Ascending aorta (tissue), 2 donors: Measurements from ENCODE around the gene NUP93. TPM values are rescaled to one million over a fixed set of nuclear protein-coding genes. Genes with fewer than 3 reads are reported as not detected.

Source experiments
- DNase-seq, 2 donors: peaks; one replicate each; pipeline ENCODE4 v3.0.0-alpha.2; 2019; ENCODE audit warnings: low spot score in 2 of 2
- H3K27ac ChIP-seq, 2 donors: fragments of 200-600 bp; sonication (generic); one replicate each; pipeline ENCODE4 v1.5.1; 2016 to 2017; ENCODE audit warnings: mild to moderate bottlenecking in 1 of 2
- H3K27me3 ChIP-seq: fragments of 200-600 bp; sonication (generic); one replicate; pipeline ENCODE4 v1.5.1; 2017
- H3K36me3 ChIP-seq, 2 donors: fragments of 200-600 bp; sonication (generic); one replicate each; pipeline ENCODE4 v1.5.1; 2016
- H3K4me1 ChIP-seq, 2 donors: fragments of 200-600 bp; sonication (generic); one replicate each; pipeline ENCODE4 v1.5.1; 2016 to 2017; ENCODE audit warnings: mild to moderate bottlenecking in 1 of 2
- H3K4me3 ChIP-seq, 2 donors: fragments of 200-600 bp; sonication (generic); one replicate each; pipeline ENCODE4 v1.5.1; 2016 to 2017; ENCODE audit warnings: mild to moderate bottlenecking in 1 of 2
- H3K9me3 ChIP-seq, 2 donors: fragments of 200-600 bp; sonication (generic); one replicate each; pipeline ENCODE4 v1.5.1; 2016
- CTCF ChIP-seq, 3 experiments: fragments of 200-600 bp in 2 of 3; fragments of 450-650 bp in 1 of 3; sonication (generic) in 2 of 3; IDR thresholded peaks; one replicate each; pipeline ENCODE4 v1.5.1; 2016 to 2019; ENCODE audit warnings: antibody characterized with exemption in 3 of 3, mild to moderate bottlenecking in 1 of 3, moderate library complexity in 1 of 3
- intact Hi-C: fragments of 100-400 bp; cut with DNase I; formaldehyde crosslinking; loops from one replicate; pipeline ENCODE4 v1.15.1; 2023
- total RNA-seq: library from RNA; depleted of rRNA; stranded (reverse); fragments of >200 nt; gene quantifications from one replicate; pipeline ENCODE4 v1.1.0, GENCODE V29; 2016

NUP93 gene
- total RNA-seq, 1 donor from 2014 or later = 419 TPM

GRCh38 chr16:56753410-56753809, 23.5 kb downstream of the NUP93 start:
- H3K27ac ChIP-seq = no peak overlapping the region

GRCh38 chr16:56755038-56755437, 25.1 kb downstream of the NUP93 start:
- intact Hi-C loops = no loop called here
- no peak overlapping the region for H3K4me3 ChIP-seq
- no peak overlapping the region for H3K27ac ChIP-seq

More at GRCh38 chr16:56753410-56753809, 23.5 kb downstream of the NUP93 start:
- no peaks in the 10 kb centered on the region for H3K27me3 ChIP-seq
- H3K36me3 ChIP-seq = no peaks in the 10 kb centered on the region
- no peak overlapping the region for H3K4me3 ChIP-seq
- H3K9me3 ChIP-seq = no peaks in the 10 kb centered on the region
- DNase-seq = no peak
- peaks cover 0 to 20% of the 10 kb centered on the region in 2 donors for H3K4me1 ChIP-seq
- no peak for TF ChIP-seq CTCF (IDR thresholded peaks at IDR 0.05)
- intact Hi-C loops = no loop called here

GRCh38 chr16:56758432-56758831, 28.5 kb downstream of the NUP93 start:
- Histone ChIP-seq H3K4me1 (peaks cover 2 to 3% of the 10 kb centered on the region in 2 donors), H3K4me3 (no peak overlapping the region), H3K27ac (peak overlapping the region in 1 of 2 donors; percentile 18), H3K9me3 (no peaks in the 10 kb centered on the region), H3K36me3 (no peaks in the 10 kb centered on the region), H3K27me3 (no peaks in the 10 kb centered on the region)
- no peak for TF ChIP-seq CTCF (IDR thresholded peaks at IDR 0.05)
- intact Hi-C loops = no loop called here
- DNase-seq = no peak

More at GRCh38 chr16:56755038-56755437, 25.1 kb downstream of the NUP93 start:
- no peak for TF ChIP-seq CTCF (IDR thresholded peaks at IDR 0.05)
- no peak for DNase-seq
- Histone ChIP-seq H3K4me1 (peaks cover 2 to 12% of the 10 kb centered on the region in 2 donors), H3K9me3 (no peaks in the 10 kb centered on the region), H3K36me3 (no peaks in the 10 kb centered on the region), H3K27me3 (no peaks in the 10 kb centered on the region)

- Histone ChIP-seq H3K36me3 (no peaks in the 10 kb centered on the region), H3K27ac (peak overlapping the region; percentile 18 to 32), H3K4me3 (peak overlapping the region in 1 of 2 donors; percentile 24), H3K27me3 (no peaks in the 10 kb centered on the region), H3K4me1 (peaks cover 2 to 3% of the 10 kb centered on the region in 2 donors), H3K9me3 (no peaks in the 10 kb centered on the region)
- no peak for TF ChIP-seq CTCF (IDR thresholded peaks at IDR 0.05)
- intact Hi-C loops = no loop called here
- no peak for DNase-seq
Observed at GRCh38 chr16:56758930-56759329, 29.0 kb downstream of the NUP93 start.

- Histone ChIP-seq H3K27me3 (no peaks in the 10 kb centered on the region), H3K27ac (no peak overlapping the region), H3K9me3 (no peaks in the 10 kb centered on the region), H3K4me1 (peaks cover 2 to 3% of the 10 kb centered on the region in 2 donors), H3K36me3 (peaks cover 0 to 7% of the 10 kb centered on the region in 2 donors), H3K4me3 (no peak overlapping the region)
- intact Hi-C loops = no loop called here
- no peak for DNase-seq
- TF ChIP-seq CTCF (IDR thresholded peaks at IDR 0.05) = no peak
Observed at GRCh38 chr16:56763291-56763916, 33.5 kb downstream of the NUP93 start.
